WTC11 (cell line): ENCODE results near the gene SAPCD2. TPM values are rescaled to one million over a fixed set of nuclear protein-coding genes. Genes with fewer than 3 reads are reported as not detected.

Source experiments
- ATAC-seq: fragments of 200-7000 bp; cut with Tn5 transposase; 2 replicates; pipeline ENCODE4 v1.10.0; 2021; ENCODE audit warnings: mild to moderate bottlenecking, moderate library complexity
- CTCF ChIA-PET: fragments of 300-600 bp; sonication (Branson Sonifier 250); formaldehyde crosslinking; loops from one replicate; lab custom pipeline; 2021; ENCODE audit warnings: antibody characterized with exemption; lab: Charles Lee
- POLR2A ChIA-PET: fragments of 350-600 bp; sonication (Branson Sonifier 250); formaldehyde crosslinking; loops from one replicate; lab custom pipeline; 2021; ENCODE audit warnings: antibody characterized with exemption; lab: Charles Lee
- DNase-seq: peaks from one replicate; pipeline ENCODE4 v3.0.0; 2021; ENCODE audit warnings: low spot score
- H3K27ac Mint-ChIP-seq: 2 replicates; pipeline ENCODE4 v1.8.0; 2021; ENCODE audit warnings: mixed read lengths
- H3K27me3 Mint-ChIP-seq: 2 replicates; pipeline ENCODE4 v1.8.0; 2021; ENCODE audit warnings: low read depth, mild to moderate bottlenecking, moderate library complexity, mixed read lengths
- H3K36me3 Mint-ChIP-seq: 2 replicates; pipeline ENCODE4 v1.8.0; 2021; ENCODE audit warnings: mixed read lengths
- H3K4me1 Mint-ChIP-seq: 2 replicates; pipeline ENCODE4 v1.8.0; 2022; ENCODE audit warnings: mixed read lengths
- H3K4me3 Mint-ChIP-seq: 2 replicates; pipeline ENCODE4 v1.8.0; 2021; ENCODE audit warnings: mild to moderate bottlenecking, moderate library complexity, mixed read lengths
- H3K9me3 Mint-ChIP-seq: 2 replicates; pipeline ENCODE4 v1.8.0; 2021; ENCODE audit warnings: mixed read lengths
- CBFB ChIP-seq: sonication (generic); formaldehyde crosslinking; IDR thresholded peaks from 2 replicates; pipeline ENCODE4 v1.8.1; 2022; ENCODE audit warnings: mild to moderate bottlenecking, low read depth, missing genetic modification reagents
- E2F1 ChIP-seq: sonication (generic); formaldehyde crosslinking; IDR thresholded peaks from 2 replicates; pipeline ENCODE4 v1.8.0; 2022; ENCODE audit warnings: mild to moderate bottlenecking, missing genetic modification reagents
- E2F4 ChIP-seq: sonication (generic); formaldehyde crosslinking; IDR thresholded peaks from 2 replicates; pipeline ENCODE4 v1.8.1; 2022; ENCODE audit warnings: low read depth, mild to moderate bottlenecking, moderate library complexity, missing genetic modification reagents, borderline replicate concordance
- FOXJ3 ChIP-seq: sonication (generic); formaldehyde crosslinking; IDR thresholded peaks from 2 replicates; pipeline ENCODE4 v1.9.0; 2021; ENCODE audit warnings: missing genetic modification reagents, mild to moderate bottlenecking, borderline replicate concordance
- GABPB1 ChIP-seq: sonication (generic); formaldehyde crosslinking; IDR thresholded peaks from 2 replicates; pipeline ENCODE4 v1.8.1; 2023; ENCODE audit warnings: mild to moderate bottlenecking, missing genetic modification reagents
- JAZF1 ChIP-seq: fragments of 250-450 bp; sonication (Bioruptor Pico); IDR thresholded peaks from 2 replicates; pipeline ENCODE4 v1.9.0; 2021; ENCODE audit warnings: moderate library complexity, mild to moderate bottlenecking, inconsistent platforms
- NFE2L1 ChIP-seq: sonication (generic); formaldehyde crosslinking; IDR thresholded peaks from 2 replicates; pipeline ENCODE4 v1.8.1; 2023; ENCODE audit warnings: missing genetic modification reagents
- NFYB ChIP-seq: sonication (generic); formaldehyde crosslinking; conservative IDR thresholded peaks from 2 replicates; pipeline ENCODE4 v1.8.0; 2022; ENCODE audit warnings: low read depth, missing genetic modification reagents
- NR1H2 ChIP-seq: sonication (generic); formaldehyde crosslinking; IDR thresholded peaks from 2 replicates; pipeline ENCODE4 v1.9.0; 2021; ENCODE audit warnings: mild to moderate bottlenecking, moderate library complexity, missing genetic modification reagents
- OVOL2 ChIP-seq: fragments of 250-450 bp; sonication (Bioruptor Pico); IDR thresholded peaks from 2 replicates; pipeline ENCODE4 v1.9.0; 2021; ENCODE audit warnings: mild to moderate bottlenecking, borderline replicate concordance
- PRRX2 ChIP-seq: fragments of 250-450 bp; sonication (Bioruptor Pico); IDR thresholded peaks from 2 replicates; pipeline ENCODE4 v1.8.0; 2021; ENCODE audit warnings: mild to moderate bottlenecking
- SMAD3 ChIP-seq: sonication (generic); formaldehyde crosslinking; IDR thresholded peaks from 2 replicates; pipeline ENCODE4 v1.8.0; 2022; ENCODE audit warnings: missing genetic modification reagents, mild to moderate bottlenecking, borderline replicate concordance
- ZNF396 ChIP-seq: fragments of 250-450 bp; sonication (Bioruptor Pico); IDR thresholded peaks from 2 replicates; pipeline ENCODE4 v1.8.0; 2021; ENCODE audit warnings: mild to moderate bottlenecking, moderate library complexity, borderline replicate concordance
- ZNF423 ChIP-seq: fragments of 250-450 bp; sonication (Bioruptor Pico); IDR thresholded peaks from 2 replicates; pipeline ENCODE4 v2.1.2; 2022; ENCODE audit warnings: mild to moderate bottlenecking, moderate library complexity
- ZNF532 ChIP-seq: fragments of 250-450 bp; sonication (Bioruptor Pico); IDR thresholded peaks from 2 replicates; pipeline ENCODE4 v1.9.0; 2021; ENCODE audit warnings: mild to moderate bottlenecking, borderline replicate concordance
- total RNA-seq: library from RNA; stranded (reverse); gene quantifications from 3 replicates; pipeline ENCODE4 v1.2.3, GENCODE V29; 2021
- TF ChIP-seq, protein P1 (sequence below): sonication (generic); formaldehyde crosslinking; IDR thresholded peaks from 2 replicates; pipeline ENCODE4 v1.8.0; 2023; ENCODE audit warnings: mild to moderate bottlenecking, missing genetic modification reagents
- TF ChIP-seq, protein P2 (sequence below): sonication (generic); formaldehyde crosslinking; IDR thresholded peaks from 2 replicates; pipeline ENCODE4 v1.8.1; 2023; ENCODE audit warnings: mild to moderate bottlenecking, missing genetic modification reagents
- TF ChIP-seq, protein P3 (sequence below): sonication (generic); formaldehyde crosslinking; IDR thresholded peaks from 2 replicates; pipeline ENCODE4 v1.8.1; 2022; ENCODE audit warnings: missing genetic modification reagents, borderline replicate concordance
- TF ChIP-seq, protein P4 (sequence below): sonication (generic); formaldehyde crosslinking; IDR thresholded peaks from 2 replicates; pipeline ENCODE4 v1.8.0; 2023; ENCODE audit warnings: missing genetic modification reagents, mild to moderate bottlenecking, borderline replicate concordance

SAPCD2 gene
- total RNA-seq, 1 experiment from 2014 or later = 67.0 TPM

DNA sequence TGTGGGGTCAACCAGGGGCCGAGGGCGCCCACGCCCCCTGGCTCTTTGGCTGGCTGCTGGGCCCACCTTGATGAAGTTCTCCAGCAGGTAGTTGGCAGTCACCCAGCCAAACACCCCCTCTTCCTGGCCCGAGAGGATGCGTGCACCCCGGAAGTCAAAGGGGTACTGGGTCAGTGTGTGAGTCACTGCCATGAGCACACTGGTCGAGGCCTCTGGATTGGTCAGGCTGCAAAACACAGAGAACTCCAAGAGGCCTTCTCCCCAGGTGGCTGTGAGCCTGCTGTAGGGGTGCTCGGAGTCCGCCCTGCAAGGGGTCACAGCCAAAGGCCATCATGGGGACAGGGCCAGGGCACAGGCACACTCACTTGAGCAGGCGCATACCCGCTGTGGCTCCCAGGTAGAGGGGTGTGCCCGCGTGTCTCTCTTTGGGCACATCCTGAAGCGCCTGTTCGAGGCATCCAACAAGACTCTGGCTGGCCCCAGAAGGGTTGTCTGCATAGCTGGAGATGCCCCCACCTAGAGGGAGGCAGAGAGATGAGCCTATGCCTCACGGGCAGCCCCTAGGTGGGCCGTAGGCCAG is 19.1 kb downstream of the SAPCD2 start:
- peaks cover 56% of the 10 kb centered on the region for H3K27me3 Mint-ChIP-seq
- ATAC-seq = no peak
- no peak overlapping the region for H3K27ac Mint-ChIP-seq
- ChIA-PET CTCF (interaction anchor here (3.3 to 10.4 kb wide), 4 partner anchors 16 to 22 kb away, joined by 40 to 240 read pairs (median 120); partner anchors contain the start of genes ABCA2 and SAPCD2), POLR2A (no interaction called here)
- DNase-seq = no peak
- peaks cover 6% of the 10 kb centered on the region; the same call in 1 of the 2 replicates for H3K4me1 Mint-ChIP-seq
- H3K4me3 Mint-ChIP-seq = no peak overlapping the region
- H3K9me3 Mint-ChIP-seq = no peaks in the 10 kb centered on the region
- no peaks in the 10 kb centered on the region for H3K36me3 Mint-ChIP-seq
- TF ChIP-seq, protein P1, sequence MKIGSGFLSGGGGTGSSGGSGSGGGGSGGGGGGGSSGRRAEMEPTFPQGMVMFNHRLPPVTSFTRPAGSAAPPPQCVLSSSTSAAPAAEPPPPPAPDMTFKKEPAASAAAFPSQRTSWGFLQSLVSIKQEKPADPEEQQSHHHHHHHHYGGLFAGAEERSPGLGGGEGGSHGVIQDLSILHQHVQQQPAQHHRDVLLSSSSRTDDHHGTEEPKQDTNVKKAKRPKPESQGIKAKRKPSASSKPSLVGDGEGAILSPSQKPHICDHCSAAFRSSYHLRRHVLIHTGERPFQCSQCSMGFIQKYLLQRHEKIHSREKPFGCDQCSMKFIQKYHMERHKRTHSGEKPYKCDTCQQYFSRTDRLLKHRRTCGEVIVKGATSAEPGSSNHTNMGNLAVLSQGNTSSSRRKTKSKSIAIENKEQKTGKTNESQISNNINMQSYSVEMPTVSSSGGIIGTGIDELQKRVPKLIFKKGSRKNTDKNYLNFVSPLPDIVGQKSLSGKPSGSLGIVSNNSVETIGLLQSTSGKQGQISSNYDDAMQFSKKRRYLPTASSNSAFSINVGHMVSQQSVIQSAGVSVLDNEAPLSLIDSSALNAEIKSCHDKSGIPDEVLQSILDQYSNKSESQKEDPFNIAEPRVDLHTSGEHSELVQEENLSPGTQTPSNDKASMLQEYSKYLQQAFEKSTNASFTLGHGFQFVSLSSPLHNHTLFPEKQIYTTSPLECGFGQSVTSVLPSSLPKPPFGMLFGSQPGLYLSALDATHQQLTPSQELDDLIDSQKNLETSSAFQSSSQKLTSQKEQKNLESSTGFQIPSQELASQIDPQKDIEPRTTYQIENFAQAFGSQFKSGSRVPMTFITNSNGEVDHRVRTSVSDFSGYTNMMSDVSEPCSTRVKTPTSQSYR (CRISPR knock-in tag) = no peak
- TF ChIP-seq, protein P2, sequence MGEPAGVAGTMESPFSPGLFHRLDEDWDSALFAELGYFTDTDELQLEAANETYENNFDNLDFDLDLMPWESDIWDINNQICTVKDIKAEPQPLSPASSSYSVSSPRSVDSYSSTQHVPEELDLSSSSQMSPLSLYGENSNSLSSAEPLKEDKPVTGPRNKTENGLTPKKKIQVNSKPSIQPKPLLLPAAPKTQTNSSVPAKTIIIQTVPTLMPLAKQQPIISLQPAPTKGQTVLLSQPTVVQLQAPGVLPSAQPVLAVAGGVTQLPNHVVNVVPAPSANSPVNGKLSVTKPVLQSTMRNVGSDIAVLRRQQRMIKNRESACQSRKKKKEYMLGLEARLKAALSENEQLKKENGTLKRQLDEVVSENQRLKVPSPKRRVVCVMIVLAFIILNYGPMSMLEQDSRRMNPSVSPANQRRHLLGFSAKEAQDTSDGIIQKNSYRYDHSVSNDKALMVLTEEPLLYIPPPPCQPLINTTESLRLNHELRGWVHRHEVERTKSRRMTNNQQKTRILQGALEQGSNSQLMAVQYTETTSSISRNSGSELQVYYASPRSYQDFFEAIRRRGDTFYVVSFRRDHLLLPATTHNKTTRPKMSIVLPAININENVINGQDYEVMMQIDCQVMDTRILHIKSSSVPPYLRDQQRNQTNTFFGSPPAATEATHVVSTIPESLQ (CRISPR knock-in tag) = no peak
- no peak for TF ChIP-seq NFYB
- no peak for TF ChIP-seq ZNF532 (CRISPR knock-in tag)
- TF ChIP-seq PRRX2 (CRISPR knock-in tag) = no peak
- TF ChIP-seq GABPB1 (CRISPR knock-in tag) = no peak
- no peak for TF ChIP-seq JAZF1 (CRISPR knock-in tag)
- TF ChIP-seq E2F1 (CRISPR knock-in tag) = no peak
- TF ChIP-seq OVOL2 = no peak
- TF ChIP-seq NFE2L1 (CRISPR knock-in tag) = no peak
- TF ChIP-seq ZNF423 (CRISPR knock-in tag) = no peak
- TF ChIP-seq, protein P3, sequence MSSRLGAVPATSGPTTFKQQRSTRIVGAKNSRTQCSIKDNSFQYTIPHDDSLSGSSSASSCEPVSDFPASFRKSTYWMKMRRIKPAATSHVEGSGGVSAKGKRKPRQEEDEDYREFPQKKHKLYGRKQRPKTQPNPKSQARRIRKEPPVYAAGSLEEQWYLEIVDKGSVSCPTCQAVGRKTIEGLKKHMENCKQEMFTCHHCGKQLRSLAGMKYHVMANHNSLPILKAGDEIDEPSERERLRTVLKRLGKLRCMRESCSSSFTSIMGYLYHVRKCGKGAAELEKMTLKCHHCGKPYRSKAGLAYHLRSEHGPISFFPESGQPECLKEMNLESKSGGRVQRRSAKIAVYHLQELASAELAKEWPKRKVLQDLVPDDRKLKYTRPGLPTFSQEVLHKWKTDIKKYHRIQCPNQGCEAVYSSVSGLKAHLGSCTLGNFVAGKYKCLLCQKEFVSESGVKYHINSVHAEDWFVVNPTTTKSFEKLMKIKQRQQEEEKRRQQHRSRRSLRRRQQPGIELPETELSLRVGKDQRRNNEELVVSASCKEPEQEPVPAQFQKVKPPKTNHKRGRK = no peak
- TF ChIP-seq ZNF396 (CRISPR knock-in tag) = no peak
- TF ChIP-seq NR1H2 (CRISPR knock-in tag) = no peak
- TF ChIP-seq FOXJ3 (CRISPR knock-in tag) = no peak
- TF ChIP-seq SMAD3 (CRISPR knock-in tag) = no peak
- TF ChIP-seq, protein P4, sequence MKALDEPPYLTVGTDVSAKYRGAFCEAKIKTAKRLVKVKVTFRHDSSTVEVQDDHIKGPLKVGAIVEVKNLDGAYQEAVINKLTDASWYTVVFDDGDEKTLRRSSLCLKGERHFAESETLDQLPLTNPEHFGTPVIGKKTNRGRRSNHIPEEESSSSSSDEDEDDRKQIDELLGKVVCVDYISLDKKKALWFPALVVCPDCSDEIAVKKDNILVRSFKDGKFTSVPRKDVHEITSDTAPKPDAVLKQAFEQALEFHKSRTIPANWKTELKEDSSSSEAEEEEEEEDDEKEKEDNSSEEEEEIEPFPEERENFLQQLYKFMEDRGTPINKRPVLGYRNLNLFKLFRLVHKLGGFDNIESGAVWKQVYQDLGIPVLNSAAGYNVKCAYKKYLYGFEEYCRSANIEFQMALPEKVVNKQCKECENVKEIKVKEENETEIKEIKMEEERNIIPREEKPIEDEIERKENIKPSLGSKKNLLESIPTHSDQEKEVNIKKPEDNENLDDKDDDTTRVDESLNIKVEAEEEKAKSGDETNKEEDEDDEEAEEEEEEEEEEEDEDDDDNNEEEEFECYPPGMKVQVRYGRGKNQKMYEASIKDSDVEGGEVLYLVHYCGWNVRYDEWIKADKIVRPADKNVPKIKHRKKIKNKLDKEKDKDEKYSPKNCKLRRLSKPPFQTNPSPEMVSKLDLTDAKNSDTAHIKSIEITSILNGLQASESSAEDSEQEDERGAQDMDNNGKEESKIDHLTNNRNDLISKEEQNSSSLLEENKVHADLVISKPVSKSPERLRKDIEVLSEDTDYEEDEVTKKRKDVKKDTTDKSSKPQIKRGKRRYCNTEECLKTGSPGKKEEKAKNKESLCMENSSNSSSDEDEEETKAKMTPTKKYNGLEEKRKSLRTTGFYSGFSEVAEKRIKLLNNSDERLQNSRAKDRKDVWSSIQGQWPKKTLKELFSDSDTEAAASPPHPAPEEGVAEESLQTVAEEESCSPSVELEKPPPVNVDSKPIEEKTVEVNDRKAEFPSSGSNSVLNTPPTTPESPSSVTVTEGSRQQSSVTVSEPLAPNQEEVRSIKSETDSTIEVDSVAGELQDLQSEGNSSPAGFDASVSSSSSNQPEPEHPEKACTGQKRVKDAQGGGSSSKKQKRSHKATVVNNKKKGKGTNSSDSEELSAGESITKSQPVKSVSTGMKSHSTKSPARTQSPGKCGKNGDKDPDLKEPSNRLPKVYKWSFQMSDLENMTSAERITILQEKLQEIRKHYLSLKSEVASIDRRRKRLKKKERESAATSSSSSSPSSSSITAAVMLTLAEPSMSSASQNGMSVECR (CRISPR knock-in tag) = no peak
- no peak for TF ChIP-seq CBFB (CRISPR knock-in tag)
- TF ChIP-seq E2F4 (CRISPR knock-in tag) = no peak
